Tibial nerve (tissue), 4 donors: ENCODE results near the gene HPS6. TPM values are rescaled to one million over a fixed set of nuclear protein-coding genes. Genes with fewer than 3 reads are reported as not detected.

Experiments
- DNase-seq, 2 donors: peaks; one replicate each; pipeline ENCODE4 v3.0.0-alpha.2; 2019; ENCODE audit warnings: low spot score in 2 of 2
- H3K27ac ChIP-seq, 4 donors: fragments of 200-600 bp; sonication (generic) in 3 of 4; one replicate each; pipeline ENCODE4 v1.5.1; 2017 to 2019; ENCODE audit warnings: mild to moderate bottlenecking in 1 of 4
- H3K27me3 ChIP-seq, 2 donors: fragments of 200-600 bp; sonication (generic) in 1 of 2; one replicate each; pipeline versions ENCODE4 v1.5.1 to v1.6.0; 2017 to 2019
- H3K36me3 ChIP-seq, 3 donors: fragments of 200-600 bp; sonication (generic); one replicate each; pipeline ENCODE4 v1.5.1; 2018 to 2019
- H3K4me1 ChIP-seq, 4 donors: fragments of 200-600 bp; sonication (generic) in 3 of 4; one replicate each; pipeline ENCODE4 v1.5.1; 2017 to 2019
- H3K4me3 ChIP-seq, 4 donors: fragments of 200-600 bp; sonication (generic) in 3 of 4; one replicate each; pipeline ENCODE4 v1.5.1; 2017 to 2019; ENCODE audit warnings: mild to moderate bottlenecking in 1 of 4, moderate library complexity in 1 of 4
- H3K9me3 ChIP-seq, 4 donors: fragments of 200-600 bp; sonication (generic) in 3 of 4; one replicate each; pipeline ENCODE4 v1.5.1; 2017 to 2019
- EP300 ChIP-seq, 2 donors: sonication (generic); formaldehyde crosslinking; IDR thresholded peaks; one replicate each; pipeline ENCODE4 v1.6.1; 2017; ENCODE audit warnings: antibody characterized with exemption in 2 of 2, mild to moderate bottlenecking in 1 of 2
- POLR2A ChIP-seq, 2 donors: fragments of 450-650 bp; IDR thresholded peaks; one replicate each; pipeline ENCODE4 v1.6.1; 2017; ENCODE audit warnings: antibody characterized with exemption in 2 of 2, mild to moderate bottlenecking in 2 of 2, moderate library complexity in 2 of 2
- WGBS, 2 donors: methylation state at CpG; one replicate each; pipeline ENCODE4 v1.1.5; 2018; 5-methylcytosine and 5-hydroxymethylcytosine counted together
- total RNA-seq, 4 donors: library from RNA; depleted of rRNA; stranded (reverse); fragments of >200 nt; gene quantifications; one replicate each; pipeline ENCODE4 v1.1.0, GENCODE V29; 2016
- TF ChIP-seq, protein P1 (sequence below), 5 experiments: fragments of 200-600 bp in 3 of 5; fragments of 450-650 bp in 2 of 5; sonication (generic) in 3 of 5; IDR thresholded peaks; one replicate each; pipeline ENCODE4 v1.5.1; 2016 to 2019; ENCODE audit warnings: antibody characterized with exemption in 5 of 5, mild to moderate bottlenecking in 3 of 5, moderate library complexity in 2 of 5

HPS6 gene
- total RNA-seq, 4 donors from 2014 or later, result 33.5 to 36.5 (median 34.8) TPM

DNA sequence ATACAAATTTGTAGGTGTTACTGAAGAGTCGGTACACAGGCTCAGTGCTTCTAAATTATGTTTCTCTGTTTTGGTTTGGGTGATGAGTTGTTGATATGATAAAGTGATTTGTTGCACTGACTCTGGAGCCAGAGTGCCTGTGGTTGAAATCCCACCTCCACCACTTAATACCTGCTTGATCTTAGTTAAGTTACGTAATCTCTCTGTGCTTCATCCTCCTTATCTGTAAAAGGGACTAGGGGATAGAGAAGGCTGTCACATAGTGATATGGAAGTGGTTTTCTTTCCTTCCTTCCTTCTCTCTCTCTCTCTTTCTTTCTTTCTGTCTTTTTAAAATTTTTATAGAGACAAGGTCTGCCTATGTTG lies 664 bp upstream of the HPS6 start:
- peak overlapping the region in 3 of 4 donors; percentile 65 to 97 (median 70) for H3K4me3 ChIP-seq
- WGBS, 2 donors, result 77 to 87% methylated on average over 2 of the region's 2 CpGs

DNA sequence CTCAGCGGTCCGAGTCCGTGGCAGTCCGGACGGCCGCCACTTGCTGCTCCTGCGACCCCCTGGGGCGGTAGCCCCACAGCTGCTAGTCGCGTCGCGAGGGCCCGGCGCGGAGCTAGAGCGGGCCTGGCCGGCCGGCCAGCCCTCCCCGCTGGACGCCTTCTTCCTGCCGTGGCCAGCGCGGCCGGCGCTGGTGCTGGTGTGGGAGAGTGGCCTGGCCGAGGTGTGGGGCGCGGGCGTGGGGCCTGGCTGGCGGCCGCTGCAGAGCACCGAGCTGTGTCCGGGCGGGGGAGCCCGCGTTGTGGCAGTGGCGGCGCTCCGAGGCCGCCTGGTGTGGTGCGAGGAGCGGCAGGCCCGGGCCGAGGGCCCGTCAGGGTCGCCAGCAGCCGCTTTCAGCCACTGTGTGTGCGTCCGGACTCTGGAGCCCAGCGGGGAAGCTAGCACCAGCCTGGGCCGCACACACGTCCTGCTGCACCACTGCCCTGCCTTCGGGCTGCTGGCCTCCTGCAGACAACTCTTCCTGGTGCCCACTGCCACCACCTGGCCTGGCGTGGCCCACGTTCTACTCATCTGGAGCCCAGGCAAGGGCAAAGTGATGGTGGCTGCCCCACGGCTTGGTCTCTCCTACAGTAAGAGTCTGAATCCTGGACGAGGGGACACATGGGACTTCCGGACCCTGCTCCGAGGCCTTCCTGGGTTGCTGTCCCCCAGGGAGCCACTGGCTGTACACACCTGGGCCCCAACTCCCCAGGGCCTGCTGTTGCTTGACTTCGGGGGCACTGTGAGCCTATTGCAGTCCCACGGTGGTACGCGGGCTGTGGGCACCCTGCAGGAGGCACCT lies 631 bp downstream of the HPS6 start:
- no peak for DNase-seq
- Histone ChIP-seq H3K27ac (peak overlapping the region; percentile 69 to 96 (median 92)), H3K4me1 (peaks cover 0 to 41% (median 17%) of the 10 kb centered on the region in 4 donors), H3K4me3 (peak overlapping the region; percentile 65 to 97 (median 80)), H3K27me3 (no peaks in the 10 kb centered on the region), H3K9me3 (no peaks in the 10 kb centered on the region), H3K36me3 (peaks cover 0 to 31% (median 0%) of the 10 kb centered on the region in 3 donors)
- 20 to 24% methylated on average over 10 to 13 of the region's 63 CpGs for WGBS, 2 donors
- TF ChIP-seq POLR2A (IDR thresholded peaks at IDR 0.05) (no peak), EP300 (IDR thresholded peaks at IDR 0.05) (no peak)
- TF ChIP-seq, protein P1, sequence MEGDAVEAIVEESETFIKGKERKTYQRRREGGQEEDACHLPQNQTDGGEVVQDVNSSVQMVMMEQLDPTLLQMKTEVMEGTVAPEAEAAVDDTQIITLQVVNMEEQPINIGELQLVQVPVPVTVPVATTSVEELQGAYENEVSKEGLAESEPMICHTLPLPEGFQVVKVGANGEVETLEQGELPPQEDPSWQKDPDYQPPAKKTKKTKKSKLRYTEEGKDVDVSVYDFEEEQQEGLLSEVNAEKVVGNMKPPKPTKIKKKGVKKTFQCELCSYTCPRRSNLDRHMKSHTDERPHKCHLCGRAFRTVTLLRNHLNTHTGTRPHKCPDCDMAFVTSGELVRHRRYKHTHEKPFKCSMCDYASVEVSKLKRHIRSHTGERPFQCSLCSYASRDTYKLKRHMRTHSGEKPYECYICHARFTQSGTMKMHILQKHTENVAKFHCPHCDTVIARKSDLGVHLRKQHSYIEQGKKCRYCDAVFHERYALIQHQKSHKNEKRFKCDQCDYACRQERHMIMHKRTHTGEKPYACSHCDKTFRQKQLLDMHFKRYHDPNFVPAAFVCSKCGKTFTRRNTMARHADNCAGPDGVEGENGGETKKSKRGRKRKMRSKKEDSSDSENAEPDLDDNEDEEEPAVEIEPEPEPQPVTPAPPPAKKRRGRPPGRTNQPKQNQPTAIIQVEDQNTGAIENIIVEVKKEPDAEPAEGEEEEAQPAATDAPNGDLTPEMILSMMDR (IDR thresholded peaks at IDR 0.05), result peak in 2 of 5 experiments; percentile 0 to 3

More for the DNA sequence above, 664 bp upstream of the HPS6 start:
- Histone ChIP-seq H3K36me3 (peaks cover 0 to 30% (median 0%) of the 10 kb centered on the region in 3 donors), H3K27ac (peak overlapping the region in 3 of 4 donors; percentile 90 to 96 (median 95)), H3K4me1 (peaks cover 0 to 41% (median 17%) of the 10 kb centered on the region in 4 donors), H3K27me3 (no peaks in the 10 kb centered on the region), H3K9me3 (no peaks in the 10 kb centered on the region)
- DNase-seq, result no peak
- no peak for TF ChIP-seq EP300 (IDR thresholded peaks at IDR 0.05)
- TF ChIP-seq, protein P1 (IDR thresholded peaks at IDR 0.05), result no peak
- no peak for TF ChIP-seq POLR2A (IDR thresholded peaks at IDR 0.05)

DNA sequence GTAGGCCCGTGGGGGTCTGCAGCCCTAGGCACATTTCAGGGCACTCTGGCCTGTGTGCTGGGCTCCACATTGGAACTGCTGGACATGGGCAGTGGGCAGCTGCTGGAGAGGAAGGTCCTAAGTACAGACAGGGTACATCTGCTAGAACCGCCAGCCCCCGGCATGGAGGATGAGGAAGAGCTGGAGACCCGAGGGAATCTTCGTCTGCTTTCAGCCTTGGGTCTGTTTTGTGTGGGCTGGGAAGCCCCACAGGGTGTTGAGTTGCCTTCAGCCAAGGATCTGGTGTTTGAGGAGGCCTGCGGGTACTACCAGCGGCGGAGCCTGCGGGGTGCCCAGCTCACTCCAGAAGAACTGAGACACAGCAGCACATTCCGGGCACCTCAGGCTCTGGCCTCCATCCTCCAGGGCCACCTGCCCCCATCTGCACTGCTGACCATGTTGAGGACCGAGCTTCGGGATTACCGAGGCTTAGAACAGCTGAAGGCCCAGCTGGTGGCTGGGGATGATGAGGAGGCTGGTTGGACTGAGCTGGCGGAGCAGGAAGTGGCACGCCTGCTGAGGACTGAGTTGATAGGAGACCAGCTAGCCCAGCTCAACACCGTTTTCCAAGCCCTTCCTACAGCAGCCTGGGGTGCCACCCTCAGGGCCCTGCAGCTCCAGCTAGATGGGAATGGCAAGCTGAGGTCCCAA lies 1.4 kb downstream of the HPS6 start:
- Histone ChIP-seq H3K36me3 (peaks cover 0 to 31% (median 0%) of the 10 kb centered on the region in 3 donors), H3K4me1 (peaks cover 0 to 41% (median 17%) of the 10 kb centered on the region in 4 donors), H3K27ac (peak overlapping the region in 3 of 4 donors; percentile 69 to 96 (median 90)), H3K4me3 (peak overlapping the region; percentile 65 to 97 (median 80)), H3K9me3 (no peaks in the 10 kb centered on the region), H3K27me3 (no peaks in the 10 kb centered on the region)
- DNase-seq, result no peak
- TF ChIP-seq, protein P1 (IDR thresholded peaks at IDR 0.05), result no peak
- 81 to 82% methylated on average over 14 to 16 of the region's 16 CpGs for WGBS, 2 donors

DNA sequence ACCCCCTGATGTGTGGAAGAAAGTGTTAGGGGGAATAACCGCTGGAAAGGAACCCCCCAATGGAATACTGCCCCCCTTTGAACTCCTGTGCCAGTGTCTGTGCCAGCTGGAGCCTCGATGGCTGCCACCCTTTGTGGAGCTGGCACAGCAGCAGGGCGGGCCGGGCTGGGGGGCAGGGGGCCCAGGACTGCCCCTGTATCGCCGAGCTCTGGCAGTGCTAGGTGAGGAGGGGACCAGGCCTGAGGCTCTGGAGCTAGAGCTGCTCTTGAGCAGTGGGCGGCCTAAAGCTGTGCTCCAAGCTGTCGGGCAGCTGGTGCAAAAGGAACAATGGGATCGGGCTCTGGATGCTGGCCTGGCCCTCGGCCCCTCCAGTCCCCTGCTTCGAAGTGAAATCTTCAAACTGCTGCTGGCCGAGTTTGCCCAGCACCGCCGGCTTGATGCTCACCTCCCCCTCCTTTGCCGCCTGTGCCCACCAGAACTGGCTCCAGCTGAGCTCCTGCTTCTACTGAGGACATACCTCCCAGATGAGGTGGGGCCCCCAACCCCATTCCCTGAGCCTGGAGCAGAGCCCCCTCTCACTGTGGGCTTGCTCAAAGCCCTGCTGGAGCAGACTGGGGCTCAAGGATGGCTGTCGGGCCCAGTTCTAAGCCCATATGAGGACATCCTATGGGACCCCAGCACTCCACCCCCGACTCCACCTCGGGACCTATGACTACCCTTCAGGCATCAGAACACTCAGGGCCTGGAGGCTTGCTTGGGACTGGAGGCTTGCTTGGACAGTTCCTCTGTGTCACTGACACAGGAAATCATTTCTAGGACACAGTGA lies 2.2 kb downstream of the HPS6 start:
- H3K27ac ChIP-seq, result no peak overlapping the region
- no peaks in the 10 kb centered on the region for H3K9me3 ChIP-seq
- H3K36me3 ChIP-seq, result peaks cover 0 to 31% (median 0%) of the 10 kb centered on the region in 3 donors
- no peak overlapping the region for H3K4me3 ChIP-seq
- TF ChIP-seq, protein P1 (IDR thresholded peaks at IDR 0.05), result no peak
- TF ChIP-seq EP300 (IDR thresholded peaks at IDR 0.05) (no peak), POLR2A (IDR thresholded peaks at IDR 0.05) (no peak)
- no peak for DNase-seq
- no peaks in the 10 kb centered on the region for H3K27me3 ChIP-seq
- WGBS, 2 donors, result 80 to 86% methylated on average over 14 to 16 of the region's 18 CpGs
- peaks cover 0 to 41% (median 17%) of the 10 kb centered on the region in 4 donors for H3K4me1 ChIP-seq
